EL (cell line): ENCODE data around the gene ADH1B.
"Not testable (repeated sequence)": the region's sequence is repeated elsewhere in the genome, so short reads cannot be mapped to it uniquely, and the experiment has no call there.

Source experiments
- DNase-seq: peaks from one replicate; pipeline ENCODE4 v3.0.0-alpha.2; 2016

ADH1B gene

GRCh38 chr4:99323756-99324155, 2.6 kb upstream of the ADH1B start:
- no peak for DNase-seq

GRCh38 chr4:99317811-99318210, 3.4 kb downstream of the ADH1B start:
- not testable (repeated sequence) for DNase-seq

GRCh38 chr4:99317354-99317753, 3.8 kb downstream of the ADH1B start:
- no peak for DNase-seq

GRCh38 chr4:99315839-99316238, 5.4 kb downstream of the ADH1B start:
- DNase-seq, result no peak

GRCh38 chr4:99314211-99314610, 7.0 kb downstream of the ADH1B start:
- DNase-seq, result no peak

- no peak for DNase-seq
Observed at GRCh38 chr4:99310389-99310788, 10.8 kb downstream of the ADH1B start.

GRCh38 chr4:99305638-99306400, 15.4 kb downstream of the ADH1B start:
- DNase-seq, result no peak

- DNase-seq, result no peak
Observed at GRCh38 chr4:99301376-99302164, 19.6 kb downstream of the ADH1B start.

- DNase-seq, result peak; percentile 67
Observed at GRCh38 chr4:99300934-99301333, 20.3 kb downstream of the ADH1B start.

- DNase-seq, result no peak
Observed at GRCh38 chr4:99293357-99293756, 27.8 kb downstream of the ADH1B start.

- no peak for DNase-seq
Observed at GRCh38 chr4:99290848-99291786, 30.1 kb downstream of the ADH1B start, which contains the start of gene ADH1A. Gene ADH1A (minus strand): TSS chr4:99290985. CDS start chr4:99290914, 71 bp downstream.

GRCh38 chr4:99285387-99285786, 35.8 kb downstream of the ADH1B start:
- DNase-seq, result no peak

GRCh38 chr4:99282731-99283130, 38.5 kb downstream of the ADH1B start:
- DNase-seq, result no peak

- no peak for DNase-seq
Observed at GRCh38 chr4:99281261-99281660, 39.9 kb downstream of the ADH1B start.

GRCh38 chr4:99276417-99276816, 44.8 kb downstream of the ADH1B start:
- DNase-seq, result no peak

- DNase-seq, result no peak
Observed at GRCh38 chr4:99275885-99276284, 45.3 kb downstream of the ADH1B start.

GRCh38 chr4:99275050-99275449, 46.2 kb downstream of the ADH1B start:
- no peak for DNase-seq

GRCh38 chr4:99273704-99274103, 47.5 kb downstream of the ADH1B start:
- no peak for DNase-seq

- no peak for DNase-seq
Observed at GRCh38 chr4:99264927-99265326, 56.3 kb downstream of the ADH1B start.
